Urinary bladder (tissue), 4 donors: Measurements from ENCODE around the gene S100A12. TPM values are rescaled to one million over a fixed set of nuclear protein-coding genes. Genes with fewer than 3 reads are reported as not detected.

Experiments used
- DNase-seq: peaks from one replicate; pipeline ENCODE4 v3.0.0-alpha.2; 2015; ENCODE audit errors: extremely low spot score
- H3K27ac ChIP-seq: one replicate; pipeline ENCODE4 v1.5.1; 2013; ENCODE audit warnings: low read depth, mild to moderate bottlenecking, moderate library complexity
- H3K36me3 ChIP-seq: one replicate; pipeline ENCODE4 v1.6.1; 2013; ENCODE audit warnings: mild to moderate bottlenecking, moderate library complexity; ENCODE audit not compliant: insufficient read depth
- H3K4me1 ChIP-seq: one replicate; pipeline ENCODE4 v1.6.1; 2013; ENCODE audit warnings: mild to moderate bottlenecking, moderate library complexity; ENCODE audit not compliant: insufficient read depth
- H3K4me3 ChIP-seq: one replicate; pipeline ENCODE4 v1.5.1; 2013; ENCODE audit warnings: low read depth, low read length
- WGBS: extraction: QIAGEN DNeasy Blood & Tissue Kit; methylation state at CpG from one replicate; pipeline ENCODE4 v1.1.7; 2013; 5-methylcytosine and 5-hydroxymethylcytosine counted together
- polyA plus RNA-seq: library from polyadenylated mRNA; stranded (reverse); fragments of 200-250 nt; gene quantifications from one replicate; pipeline ENCODE4 v1.2.3, GENCODE V29; 2013
- total RNA-seq: library from RNA; depleted of rRNA; stranded (reverse); fragments of >200 nt; gene quantifications from one replicate; pipeline ENCODE4 v1.2.3, GENCODE V29; 2014
- donor health status: healthy with polysubstance abuse.
- donor health status: healthy.

S100A12 gene
- total and polyA plus RNA-seq, 2 donors: 4.3 to 5.6 TPM

GRCh38 chr1:153392258-153392657 is 16.8 kb upstream of the S100A12 start:
- no peaks in the 10 kb centered on the region for H3K4me1 ChIP-seq
- H3K27ac ChIP-seq: no peak overlapping the region
- no peak for DNase-seq
- no peak overlapping the region for H3K4me3 ChIP-seq
- no peaks in the 10 kb centered on the region for H3K36me3 ChIP-seq
- WGBS: 49% methylated on average over 3 of the region's 3 CpGs

- no peaks in the 10 kb centered on the region for H3K36me3 ChIP-seq
- no peak for DNase-seq
- no peaks in the 10 kb centered on the region for H3K4me1 ChIP-seq
- no peak within 1 kb of the TSS for H3K27ac ChIP-seq
- WGBS: 75% methylated on average over 7 of the region's 7 CpGs
- H3K4me3 ChIP-seq: no peak within 1 kb of the TSS
Measured at GRCh38 chr1:153390938-153391710, 15.7 kb upstream of the S100A12 start, which contains the start of gene S100A8. S100A8 (minus strand) TSS chr1:153391073; CDS start chr1:153390535, 538 bp downstream.

- H3K27ac ChIP-seq: no peak overlapping the region
- DNase-seq: no peak
Measured at GRCh38 chr1:153389973-153390879, 14.8 kb upstream of the S100A12 start.

GRCh38 chr1:153389401-153389800 is 14.0 kb upstream of the S100A12 start:
- Histone ChIP-seq H3K36me3 (no peaks in the 10 kb centered on the region), H3K27ac (no peak overlapping the region), H3K4me3 (no peak overlapping the region), H3K4me1 (no peaks in the 10 kb centered on the region)
- DNase-seq: no peak
- WGBS: 79% methylated on average over 1 of the region's 1 CpG

More at GRCh38 chr1:153389973-153390879, 14.8 kb upstream of the S100A12 start:
- no peaks in the 10 kb centered on the region for H3K4me1 ChIP-seq
- no peaks in the 10 kb centered on the region for H3K36me3 ChIP-seq
- WGBS: 76% methylated on average over 17 of the region's 17 CpGs
- H3K4me3 ChIP-seq: no peak overlapping the region

GRCh38 chr1:153387785-153388184 is 12.4 kb upstream of the S100A12 start:
- Histone ChIP-seq H3K4me1 (no peaks in the 10 kb centered on the region), H3K27ac (no peak overlapping the region), H3K4me3 (no peak overlapping the region), H3K36me3 (no peaks in the 10 kb centered on the region)
- DNase-seq: no peak
- 77% methylated on average over 4 of the region's 4 CpGs for WGBS

- WGBS: 82% methylated on average over 4 of the region's 4 CpGs
- Histone ChIP-seq H3K4me3 (no peak overlapping the region), H3K27ac (no peak overlapping the region), H3K36me3 (no peaks in the 10 kb centered on the region), H3K4me1 (no peaks in the 10 kb centered on the region)
- DNase-seq: no peak
Measured at GRCh38 chr1:153387001-153387400, 11.6 kb upstream of the S100A12 start.

GRCh38 chr1:153386500-153386901 is 11.1 kb upstream of the S100A12 start:
- no peak for DNase-seq
- WGBS: 69% methylated on average over 5 of the region's 5 CpGs

GRCh38 chr1:153384958-153385580 is 9.6 kb upstream of the S100A12 start:
- WGBS: 74% methylated on average over 4 of the region's 4 CpGs
- Histone ChIP-seq H3K36me3 (no peaks in the 10 kb centered on the region), H3K27ac (no peak overlapping the region), H3K4me1 (no peaks in the 10 kb centered on the region), H3K4me3 (no peak overlapping the region)
- DNase-seq: no peak

More at GRCh38 chr1:153386500-153386901, 11.1 kb upstream of the S100A12 start:
- H3K27ac ChIP-seq: no peak overlapping the region
- H3K4me1 ChIP-seq: no peaks in the 10 kb centered on the region
- no peaks in the 10 kb centered on the region for H3K36me3 ChIP-seq
- no peak overlapping the region for H3K4me3 ChIP-seq

GRCh38 chr1:153380711-153381110 is 5.3 kb upstream of the S100A12 start:
- no peak overlapping the region for H3K27ac ChIP-seq
- H3K36me3 ChIP-seq: no peaks in the 10 kb centered on the region
- 93% methylated on average over 23 of the region's 23 CpGs for WGBS
- no peak overlapping the region for H3K4me3 ChIP-seq
- no peaks in the 10 kb centered on the region for H3K4me1 ChIP-seq
- no peak for DNase-seq

GRCh38 chr1:153379591-153379990 is 4.2 kb upstream of the S100A12 start:
- no peak overlapping the region for H3K4me3 ChIP-seq
- WGBS: 84% methylated on average over 10 of the region's 10 CpGs
- no peak overlapping the region for H3K27ac ChIP-seq
- DNase-seq: no peak
- no peaks in the 10 kb centered on the region for H3K4me1 ChIP-seq
- H3K36me3 ChIP-seq: no peaks in the 10 kb centered on the region

- Histone ChIP-seq H3K27ac (no peak overlapping the region), H3K36me3 (no peaks in the 10 kb centered on the region), H3K4me3 (no peak overlapping the region), H3K4me1 (no peaks in the 10 kb centered on the region)
- 67% methylated on average over 2 of the region's 2 CpGs for WGBS
- DNase-seq: no peak
Measured at GRCh38 chr1:153374071-153374470, 1.4 kb downstream of the S100A12 start.

- Histone ChIP-seq H3K4me3 (no peak overlapping the region), H3K36me3 (no peaks in the 10 kb centered on the region), H3K4me1 (no peaks in the 10 kb centered on the region), H3K27ac (no peak overlapping the region)
- no peak for DNase-seq
- WGBS: 80% methylated on average over 2 of the region's 2 CpGs
Measured at GRCh38 chr1:153372571-153372970, 2.9 kb downstream of the S100A12 start.

GRCh38 chr1:153371231-153371630 is 4.2 kb downstream of the S100A12 start:
- H3K36me3 ChIP-seq: no peaks in the 10 kb centered on the region
- no peaks in the 10 kb centered on the region for H3K4me1 ChIP-seq
- DNase-seq: no peak
- no peak overlapping the region for H3K4me3 ChIP-seq
- H3K27ac ChIP-seq: no peak overlapping the region
- WGBS: 88% methylated on average over 1 of the region's 1 CpG
